ENCODE measurements around the gene SCN3B.

GRCh38 chr11:123601136-123601535 is 53.3 kb downstream of the SCN3B start:
- TF ChIP-seq CTCF (conservative IDR thresholded peaks at IDR 0.05; ENCODE audit: low read depth, low read length) (no peak), EZH2phosphoT487 (IDR thresholded peaks at IDR 0.05; ENCODE audit: borderline replicate concordance, low read length) (no peak)
